Measurements from ENCODE around the gene SERPINB3. TPM values are rescaled to one million over a fixed set of nuclear protein-coding genes. Genes with fewer than 3 reads are reported as not detected.

SERPINB3 gene
- total and polyA plus RNA-seq, 2 donors from 2014 or later: 0.37 TPM; not detected in 1

- Histone ChIP-seq H3K4me3 (ENCODE audit: low read length in 3 of 3) (no peak overlapping the region), H3K27me3 (ENCODE audit: control insufficient read depth, insufficient read depth, low read length) (no peaks in the 10 kb centered on the region), H3K4me1 (ENCODE audit: control insufficient read depth in 2 of 3, insufficient read depth in 2 of 3, low read depth in 1 of 3, low read length in 3 of 3) (peaks cover 0 to 7% (median 4%) of the 10 kb centered on the region in 3 donors), H3K27ac (ENCODE audit: low read depth in 2 of 2, low read length in 2 of 2) (no peak overlapping the region), H3K9ac (ENCODE audit: low read length in 3 of 3) (no peak overlapping the region), H3K9me3 (ENCODE audit: control insufficient read depth in 2 of 3, insufficient read depth in 1 of 3, low read length in 3 of 3) (no peaks in the 10 kb centered on the region), H3K36me3 (ENCODE audit: control insufficient read depth in 2 of 3, insufficient read depth in 3 of 3, low read length in 3 of 3) (no peaks in the 10 kb centered on the region)
- FAIRE-seq (no peak), DNase-seq (no peak)
- TF ChIP-seq CTCF (IDR thresholded peaks at IDR 0.05; ENCODE audit: borderline replicate concordance, extremely low read depth, insufficient read depth): no peak
- intact Hi-C loops (cut with DNase I): no loop called here
Observed at GRCh38 chr18:63679820-63680606, 18.3 kb upstream of the SERPINB3 start.

- intact Hi-C loops (cut with DNase I): no loop called here
- Histone ChIP-seq H3K27me3 (ENCODE audit: control insufficient read depth, insufficient read depth, low read length) (no peaks in the 10 kb centered on the region), H3K27ac (ENCODE audit: low read depth in 2 of 2, low read length in 2 of 2) (no peak overlapping the region), H3K36me3 (ENCODE audit: control insufficient read depth in 2 of 3, insufficient read depth in 3 of 3, low read length in 3 of 3) (no peaks in the 10 kb centered on the region), H3K9ac (ENCODE audit: low read length in 3 of 3) (no peak overlapping the region), H3K4me1 (ENCODE audit: control insufficient read depth in 2 of 3, insufficient read depth in 2 of 3, low read depth in 1 of 3, low read length in 3 of 3) (peaks cover 0 to 7% (median 4%) of the 10 kb centered on the region in 3 donors), H3K4me3 (ENCODE audit: low read length in 3 of 3) (no peak overlapping the region), H3K9me3 (ENCODE audit: control insufficient read depth in 2 of 3, insufficient read depth in 1 of 3, low read length in 3 of 3) (no peaks in the 10 kb centered on the region)
- DNase-seq: no peak
- TF ChIP-seq CTCF (IDR thresholded peaks at IDR 0.05; ENCODE audit: borderline replicate concordance, extremely low read depth, insufficient read depth): no peak
- FAIRE-seq: no peak
Observed at GRCh38 chr18:63677500-63678225, 16.0 kb upstream of the SERPINB3 start.

GRCh38 chr18:63676526-63677323, 15.0 kb upstream of the SERPINB3 start:
- Histone ChIP-seq H3K27ac (ENCODE audit: low read depth in 2 of 2, low read length in 2 of 2) (no peak overlapping the region), H3K4me1 (ENCODE audit: control insufficient read depth in 2 of 3, insufficient read depth in 2 of 3, low read depth in 1 of 3, low read length in 3 of 3) (peaks cover 0 to 7% (median 4%) of the 10 kb centered on the region in 3 donors), H3K9me3 (ENCODE audit: control insufficient read depth in 2 of 3, insufficient read depth in 1 of 3, low read length in 3 of 3) (no peaks in the 10 kb centered on the region), H3K4me3 (ENCODE audit: low read length in 3 of 3) (no peak overlapping the region), H3K9ac (ENCODE audit: low read length in 3 of 3) (no peak overlapping the region), H3K27me3 (ENCODE audit: control insufficient read depth, insufficient read depth, low read length) (no peaks in the 10 kb centered on the region), H3K36me3 (ENCODE audit: control insufficient read depth in 2 of 3, insufficient read depth in 3 of 3, low read length in 3 of 3) (no peaks in the 10 kb centered on the region)
- peak; percentile 21 for TF ChIP-seq CTCF (IDR thresholded peaks at IDR 0.05; ENCODE audit: borderline replicate concordance, extremely low read depth, insufficient read depth)
- DNase-seq (peak in 3 of 5 donors; percentile 15 to 27 (median 17)), FAIRE-seq (no peak)
- intact Hi-C loops (cut with DNase I): no loop called here
